Mucosa of gallbladder (tissue), 1 donor: ENCODE results near the gene CGRRF1. TPM values are rescaled to one million over a fixed set of nuclear protein-coding genes. Genes with fewer than 3 reads are reported as not detected.

ENCODE experiments used
- DNase-seq: peaks from one replicate; pipeline ENCODE4 v3.0.0-alpha.2; 2020; ENCODE audit warnings: low spot score
- total RNA-seq: library from RNA; stranded (reverse); gene quantifications from one replicate; pipeline ENCODE4 v1.2.1, GENCODE V29; 2021
- donor health status: DM: no; HTN: no; CAD: no.

Gene CGRRF1
- total RNA-seq, 1 donor from 2014 or later: 17.6 TPM

DNA sequence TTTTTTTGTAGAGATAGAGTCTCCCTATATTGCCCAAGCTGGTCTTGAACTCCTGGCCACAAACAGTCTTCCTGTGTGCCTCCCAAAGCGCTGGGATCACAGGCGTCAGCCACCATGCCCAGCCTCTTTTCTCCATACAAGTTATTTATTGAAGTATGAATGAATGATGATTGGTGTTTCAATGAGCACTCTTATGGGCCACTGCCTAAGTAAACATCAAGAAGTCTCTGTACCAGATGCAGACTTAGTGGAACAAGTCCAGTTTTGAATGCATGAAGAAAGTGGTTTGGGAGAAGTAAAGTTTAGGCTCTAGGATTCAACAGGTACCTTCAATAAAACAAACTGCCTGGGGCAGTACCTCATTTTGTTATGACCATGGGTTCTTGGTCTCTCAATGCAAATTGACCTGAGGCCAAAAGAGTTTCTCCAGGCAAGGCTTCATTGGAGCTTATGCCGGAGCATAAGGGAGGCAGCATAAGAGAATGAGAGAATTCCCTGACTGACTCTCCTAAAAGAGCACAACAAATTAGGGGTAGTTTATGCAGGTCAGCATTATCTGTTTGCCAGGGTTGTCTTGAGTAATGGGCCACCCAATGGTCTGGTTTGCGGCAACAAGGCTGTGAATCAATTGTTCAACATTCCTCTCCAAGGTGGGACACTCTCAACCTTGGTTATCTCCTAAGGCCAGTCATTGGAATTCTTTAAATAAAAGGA, 19.8 kb upstream of the CGRRF1 start:
- DNase-seq: no peak

DNA sequence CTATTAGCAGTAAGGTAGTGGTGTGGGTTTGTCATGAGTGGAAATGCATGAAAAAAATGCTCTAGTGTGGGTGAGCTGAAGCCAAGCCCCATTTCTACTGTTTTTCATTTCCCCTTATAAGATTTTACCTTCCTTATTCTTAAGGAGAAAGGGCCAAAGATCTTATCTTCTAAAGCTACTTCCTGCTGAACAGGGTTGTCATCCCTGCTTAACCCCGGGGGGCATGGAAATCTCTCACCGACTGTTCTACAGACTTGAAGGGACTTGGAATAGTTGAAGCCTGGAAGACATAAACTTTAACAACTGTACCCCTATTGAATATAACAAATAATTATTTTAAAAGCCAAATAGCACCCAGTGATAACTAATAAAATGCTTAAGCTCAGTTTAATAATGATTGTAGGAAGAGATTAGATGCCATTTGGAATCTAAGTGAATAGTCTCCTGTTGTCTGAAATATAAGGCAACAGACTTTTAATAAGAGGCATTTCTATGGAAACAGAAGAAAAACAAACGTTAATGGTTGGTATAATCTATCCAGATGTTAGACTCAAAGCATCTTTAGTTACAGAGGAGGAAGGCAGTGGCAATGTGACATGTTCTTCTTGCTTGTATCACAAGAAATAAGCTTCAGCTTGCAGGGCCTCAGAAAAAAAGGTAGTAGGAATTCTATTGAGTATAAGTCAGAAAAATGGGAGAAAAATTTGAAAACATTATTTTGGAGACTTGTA, 19.1 kb upstream of the CGRRF1 start:
- DNase-seq: no peak

DNA sequence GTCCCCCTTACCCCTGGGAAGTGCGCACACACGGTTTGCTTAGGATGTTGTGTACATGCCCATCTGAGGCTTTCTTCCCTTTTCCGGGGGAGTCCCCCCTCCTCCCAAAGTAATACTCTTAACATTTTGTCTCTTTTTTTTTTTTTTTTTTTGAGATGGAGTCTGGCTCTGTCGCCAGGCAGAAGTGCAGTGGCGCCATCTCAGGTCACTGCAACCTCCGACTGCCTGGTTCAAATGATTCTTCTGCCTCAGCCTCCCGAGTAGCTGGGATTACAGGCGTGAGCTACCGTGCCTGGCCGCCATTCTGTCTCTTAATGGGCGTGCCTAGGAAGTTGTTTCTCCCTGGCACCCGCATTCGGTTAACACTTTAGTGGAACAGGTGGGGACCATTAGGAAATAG, 16.4 kb upstream of the CGRRF1 start:
- no peak for DNase-seq

DNA sequence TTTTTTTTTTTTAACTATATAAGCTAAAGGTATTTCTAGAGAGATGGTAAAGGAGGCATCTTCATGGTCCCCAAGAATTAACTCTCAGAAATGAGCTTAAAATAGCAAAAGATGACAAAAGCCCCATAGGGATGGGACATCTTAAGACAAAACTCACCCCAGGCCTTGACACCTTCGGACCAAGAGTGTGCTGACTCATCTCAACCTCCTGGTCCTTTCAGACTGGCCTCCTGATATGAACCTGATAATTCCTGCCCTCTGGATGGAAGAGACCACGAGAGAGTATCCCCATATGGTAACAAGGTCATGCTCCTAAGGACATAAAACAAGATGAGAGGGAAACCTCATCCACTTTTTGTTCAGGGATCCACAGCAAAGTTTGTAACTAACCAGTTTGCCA, 12.5 kb upstream of the CGRRF1 start:
- DNase-seq: no peak

DNA sequence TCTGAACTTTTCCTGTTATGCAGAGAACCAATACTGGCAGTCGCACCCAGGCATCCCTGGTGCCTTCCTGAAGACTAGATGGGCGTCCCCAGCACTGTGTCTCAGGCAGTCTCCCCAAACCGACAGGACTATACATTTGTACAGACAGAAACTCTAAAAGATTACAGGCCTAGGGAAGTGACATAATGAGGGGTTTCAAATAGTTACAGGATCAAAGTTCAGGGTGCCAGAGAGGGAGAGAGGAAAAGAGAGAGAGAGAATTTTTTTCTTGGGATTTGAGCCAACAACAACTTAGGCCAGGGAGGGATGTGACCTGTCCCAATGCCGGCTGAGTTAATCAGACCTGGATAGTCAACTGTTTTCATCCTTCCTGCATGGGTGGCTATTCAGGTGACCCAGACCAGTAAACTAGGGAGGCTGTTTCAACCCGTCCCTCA, 11.6 kb upstream of the CGRRF1 start:
- no peak for DNase-seq

DNA sequence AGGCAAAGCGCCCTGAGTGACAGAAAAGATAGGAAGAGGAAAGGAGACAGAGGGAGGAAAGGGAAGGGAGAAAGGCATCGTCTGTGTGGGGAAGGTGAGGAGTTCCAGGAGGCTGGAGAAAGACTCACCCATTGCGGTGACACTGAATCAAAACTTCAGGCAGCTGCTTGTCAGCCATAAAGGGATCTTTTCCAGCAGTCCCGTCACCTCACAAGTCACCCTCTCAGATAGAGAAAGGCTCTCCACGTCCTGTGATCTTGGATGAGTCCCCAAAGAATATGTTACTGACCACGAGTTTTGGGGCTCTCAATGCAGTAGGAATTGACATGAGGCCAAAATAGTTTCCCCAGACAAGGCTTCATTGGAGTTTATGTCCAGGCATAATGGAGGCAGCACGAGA, 11.1 kb upstream of the CGRRF1 start:
- no peak for DNase-seq

DNA sequence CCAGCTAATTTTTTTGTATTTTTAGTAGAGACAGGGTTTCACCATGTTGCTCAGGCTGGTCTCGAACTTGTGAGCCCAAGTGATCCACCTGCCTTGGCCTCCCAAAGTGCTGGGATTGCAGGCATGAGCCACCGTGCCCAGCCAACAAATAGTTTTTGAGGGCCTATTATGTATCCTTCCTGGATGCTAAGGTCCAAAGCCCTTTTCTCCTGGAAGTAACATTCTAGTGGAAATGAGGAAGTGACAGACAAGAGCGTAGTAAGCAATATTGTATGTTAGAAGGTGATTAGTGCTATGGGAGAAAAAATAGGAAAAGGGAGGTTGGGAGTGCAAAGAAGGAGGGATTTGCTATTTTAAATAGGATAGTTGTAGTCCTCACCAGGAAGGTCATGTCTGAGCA, 9.0 kb upstream of the CGRRF1 start:
- DNase-seq: no peak

DNA sequence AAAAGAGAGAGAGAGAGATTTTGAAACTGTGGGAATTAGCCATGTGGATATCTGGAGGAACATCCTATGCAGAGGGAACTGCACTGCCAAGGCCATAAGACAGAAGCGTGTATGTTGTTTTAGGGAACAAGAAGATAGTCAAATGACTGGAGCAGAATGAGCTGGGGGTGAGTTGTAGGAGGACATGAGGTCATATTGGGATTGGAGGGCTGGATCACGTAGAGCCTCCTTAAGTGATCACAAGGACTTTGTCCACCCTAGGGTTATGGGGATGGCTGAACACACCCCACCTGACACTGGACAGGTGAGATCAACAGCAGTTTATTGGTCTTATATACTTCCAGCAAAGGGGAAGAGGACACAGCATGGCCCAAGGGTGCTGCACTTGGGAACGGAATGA, 8.2 kb upstream of the CGRRF1 start:
- no peak for DNase-seq

DNA sequence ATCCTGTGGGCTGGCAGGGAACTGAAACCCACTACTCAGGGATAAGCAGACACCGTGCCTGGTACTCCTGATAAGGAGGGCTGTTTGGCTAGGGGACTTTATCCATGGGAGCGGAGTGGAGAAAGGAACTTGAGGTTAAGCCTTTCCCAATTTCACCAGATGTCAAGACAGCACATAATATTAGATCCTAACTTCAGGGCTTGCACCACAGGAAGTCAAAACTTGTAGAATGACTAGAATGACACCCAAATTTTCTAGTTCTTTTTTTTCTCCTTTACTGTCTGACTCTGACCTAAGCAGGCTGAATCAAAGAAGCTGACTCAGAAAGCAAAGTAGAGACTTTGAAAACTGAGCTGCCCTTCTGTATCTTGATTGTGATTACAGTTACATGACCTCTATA, 7.1 kb upstream of the CGRRF1 start:
- no peak for DNase-seq

DNA sequence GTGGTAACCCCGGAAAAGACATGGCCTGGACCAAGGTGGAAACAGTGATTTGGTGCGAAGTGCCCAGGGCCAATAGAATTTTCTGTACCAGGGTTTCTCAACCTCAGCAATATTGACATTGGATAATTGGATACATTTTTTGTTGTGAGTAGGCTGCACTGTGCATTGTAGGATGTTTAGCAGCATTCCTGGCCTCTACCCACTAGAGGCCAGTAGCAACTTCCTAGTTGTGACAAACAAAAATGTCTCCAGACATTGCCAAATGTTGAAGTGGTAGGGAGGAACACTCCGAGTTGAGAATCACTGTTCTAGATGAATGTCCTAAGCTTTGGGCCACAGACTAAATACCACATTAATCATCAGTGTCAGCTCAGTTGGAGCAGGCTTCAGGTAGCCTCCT, 6.2 kb upstream of the CGRRF1 start:
- DNase-seq: no peak

DNA sequence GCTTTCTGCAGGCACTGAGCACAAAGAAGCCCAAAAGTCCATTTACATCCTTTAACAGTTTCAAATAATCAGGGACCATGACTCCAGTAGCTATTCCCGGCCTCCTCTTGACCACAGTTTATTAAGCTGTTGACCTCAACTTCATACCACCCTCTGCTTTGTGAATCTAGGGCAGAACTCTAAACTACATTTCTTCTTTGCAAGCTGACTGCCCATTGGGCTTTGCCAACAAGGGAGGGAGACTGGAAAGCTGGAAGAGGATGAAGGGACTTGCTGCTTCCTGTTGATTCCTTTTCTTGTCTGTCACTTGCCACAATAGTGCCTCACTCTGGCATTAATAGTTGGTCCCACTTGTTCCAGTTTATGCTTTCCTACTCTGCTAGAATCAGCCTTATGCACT, 2.7 kb downstream of the CGRRF1 start:
- no peak for DNase-seq

DNA sequence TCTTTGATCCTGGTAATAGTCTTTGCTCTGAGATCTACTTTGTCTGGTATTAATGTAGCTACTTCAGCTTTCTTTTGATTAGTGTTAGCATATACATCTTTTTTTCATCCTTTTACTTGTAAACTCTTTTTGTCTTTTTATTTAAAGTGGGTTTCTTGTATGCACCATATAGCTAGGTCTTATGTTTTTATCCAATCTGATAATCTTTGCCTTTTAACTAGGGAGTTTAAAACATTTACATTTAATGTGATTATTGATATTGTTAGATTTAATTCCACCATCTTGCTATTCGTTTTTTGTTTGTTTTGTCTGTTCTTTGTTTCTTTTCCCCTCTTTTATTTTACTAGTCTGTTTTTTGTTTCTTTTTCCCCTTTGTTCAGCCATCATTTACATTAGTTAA, 6.0 kb downstream of the CGRRF1 start:
- no peak for DNase-seq

DNA sequence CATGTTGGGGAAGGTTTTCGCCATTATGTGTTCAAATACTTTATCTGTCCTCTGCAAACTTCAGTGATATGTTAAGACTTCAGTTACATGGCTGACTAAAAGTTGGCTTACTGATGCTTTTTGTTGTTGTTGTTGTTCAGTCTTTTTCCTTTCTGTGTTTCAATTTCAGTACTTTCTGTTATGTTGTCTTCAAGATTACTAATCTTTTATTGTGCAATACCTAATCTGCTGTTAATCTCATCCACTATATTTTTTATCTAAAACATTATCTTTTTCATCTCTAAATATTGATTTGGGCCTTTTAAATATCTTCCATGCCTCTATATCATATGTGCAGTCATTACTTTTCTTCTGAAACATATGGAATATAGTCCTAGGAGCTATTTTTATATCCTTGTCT, 7.0 kb downstream of the CGRRF1 start:
- no peak for DNase-seq

DNA sequence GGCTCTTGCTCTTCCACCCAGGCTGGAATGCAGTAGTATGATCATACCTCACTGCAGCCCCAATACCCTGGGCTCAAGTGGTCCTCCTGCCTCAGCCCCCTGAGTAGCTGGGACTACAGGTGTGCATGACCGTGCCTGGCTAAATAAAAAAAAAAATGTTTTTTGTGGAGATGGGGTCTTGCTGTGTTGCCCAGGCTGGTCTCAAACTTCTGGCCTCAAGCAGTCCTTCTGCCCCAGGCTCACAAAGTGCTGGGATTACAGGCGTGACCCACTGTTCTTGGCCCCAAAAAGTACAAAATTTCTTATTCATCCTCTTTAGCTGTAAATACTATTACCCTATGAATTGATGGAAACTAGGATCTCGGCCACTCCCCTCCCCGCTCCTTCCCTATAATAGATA, 14.7 kb downstream of the CGRRF1 start:
- no peak for DNase-seq

DNA sequence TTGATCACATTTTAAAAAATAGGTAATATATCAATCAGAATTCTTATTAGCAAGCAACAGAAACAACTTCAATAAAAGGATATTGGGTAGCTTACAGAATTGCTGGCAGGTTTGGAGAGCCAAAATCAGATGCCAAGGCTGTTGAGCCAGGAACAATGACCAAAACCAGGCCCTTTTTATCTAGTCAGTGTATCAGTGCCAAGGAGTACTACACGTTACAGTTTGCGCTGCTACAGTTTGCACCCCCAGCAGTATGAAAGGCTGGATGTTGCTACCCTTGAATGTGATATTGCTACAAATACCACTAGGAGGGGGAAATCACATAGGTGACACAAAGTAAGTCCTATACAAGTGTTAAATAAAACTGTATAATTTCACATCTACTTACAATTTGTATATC, 19.3 kb downstream of the CGRRF1 start:
- no peak for DNase-seq

DNA sequence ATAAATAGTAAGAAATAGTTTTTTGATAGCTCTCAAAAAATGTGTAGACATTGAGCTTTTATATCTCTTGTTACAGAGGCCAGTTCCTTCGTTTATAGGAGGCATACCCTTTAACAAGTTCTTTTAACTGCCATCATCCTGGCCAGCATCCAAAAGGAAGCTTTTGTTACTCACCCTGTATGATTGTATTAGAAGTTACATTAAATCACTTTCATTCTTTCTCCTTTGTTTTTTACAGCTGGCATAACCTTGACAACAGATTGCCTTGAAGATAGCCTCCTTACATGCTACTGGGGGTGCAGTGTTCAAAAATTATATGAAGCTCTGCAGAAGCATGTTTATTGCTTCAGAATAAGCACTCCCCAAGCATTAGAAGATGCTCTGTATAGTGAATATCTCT, 20.1 kb downstream of the CGRRF1 start:
- DNase-seq: no peak

DNA sequence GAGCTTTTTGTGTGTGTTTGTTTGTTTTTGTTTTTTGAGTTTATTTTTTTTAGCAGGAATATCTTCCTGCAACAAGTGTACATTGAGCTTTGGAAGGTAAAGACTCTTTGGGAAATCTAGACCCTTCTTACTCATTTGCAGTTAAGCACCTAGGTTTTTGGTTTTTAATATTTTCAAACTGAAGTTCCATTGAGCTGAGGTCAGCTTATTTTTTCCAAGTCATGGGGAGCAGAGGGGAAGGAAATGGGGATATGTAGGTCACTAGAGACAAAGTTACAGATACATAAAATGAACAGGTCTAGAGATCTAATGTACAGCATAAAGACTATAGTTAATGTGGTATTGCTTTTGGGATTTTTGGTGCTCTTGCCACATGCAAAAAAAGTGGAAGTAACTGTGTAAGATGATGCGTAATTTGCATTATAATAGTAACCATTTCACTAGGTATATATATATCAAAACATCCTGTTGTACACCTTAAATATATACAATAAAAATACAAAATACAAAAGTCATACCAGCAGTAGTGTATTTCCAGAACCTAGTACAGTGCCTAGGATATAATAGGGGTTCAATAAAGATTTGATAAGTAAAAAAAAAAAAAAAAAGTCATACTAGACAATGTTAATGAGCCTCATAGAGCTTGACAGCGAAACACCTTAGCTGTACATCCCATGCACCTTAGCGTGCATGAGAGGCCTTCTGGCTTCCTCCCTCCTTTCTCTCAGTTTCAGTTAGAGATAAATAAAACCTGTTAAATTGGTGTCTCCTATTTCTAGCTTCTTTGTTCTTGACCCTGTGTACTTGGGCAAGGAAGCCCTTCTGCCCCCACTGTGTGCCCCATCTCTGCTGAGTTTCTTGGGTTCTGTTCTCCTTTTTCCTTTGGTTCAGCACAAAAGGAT, 22.7 kb downstream of the CGRRF1 start:
- DNase-seq: no peak

DNA sequence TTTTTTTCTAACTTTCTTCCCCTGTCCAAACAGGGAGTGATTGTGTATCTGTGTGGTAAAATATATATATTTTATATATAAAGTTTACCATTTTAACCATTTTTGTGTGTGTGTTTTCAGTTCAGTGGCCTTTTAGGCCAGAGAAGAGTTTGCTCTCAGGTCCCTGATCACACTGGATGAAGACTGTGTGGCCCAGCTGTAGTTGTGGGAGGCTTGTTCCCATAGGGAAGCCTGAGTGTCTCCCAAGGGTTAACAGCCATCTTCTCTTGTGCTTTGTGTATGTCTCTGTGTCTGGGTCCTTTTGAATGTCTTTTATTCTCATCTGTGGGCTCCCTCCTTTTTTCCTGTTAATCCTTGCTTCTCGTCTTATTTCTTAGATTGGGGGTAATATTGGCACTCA, 23.4 kb downstream of the CGRRF1 start:
- DNase-seq: no peak

DNA sequence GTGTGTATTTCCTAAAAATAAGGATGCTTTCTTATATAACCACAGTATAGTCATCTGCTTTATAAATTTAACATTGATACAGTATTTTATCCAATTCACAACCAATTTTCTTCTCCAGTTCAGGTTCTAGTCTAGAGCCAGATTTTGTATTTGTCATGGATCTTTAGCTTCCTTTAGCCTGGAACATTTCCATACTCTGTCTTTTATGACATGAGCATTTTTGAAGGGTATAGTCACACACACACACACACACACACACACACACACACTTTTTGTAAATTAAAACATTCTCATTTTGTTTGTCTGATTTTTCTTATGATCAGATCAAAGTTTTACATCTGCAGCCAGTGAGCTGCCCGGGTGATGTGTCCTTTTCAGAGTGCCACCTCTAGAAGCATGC, 25.4 kb downstream of the CGRRF1 start:
- DNase-seq: no peak

DNA sequence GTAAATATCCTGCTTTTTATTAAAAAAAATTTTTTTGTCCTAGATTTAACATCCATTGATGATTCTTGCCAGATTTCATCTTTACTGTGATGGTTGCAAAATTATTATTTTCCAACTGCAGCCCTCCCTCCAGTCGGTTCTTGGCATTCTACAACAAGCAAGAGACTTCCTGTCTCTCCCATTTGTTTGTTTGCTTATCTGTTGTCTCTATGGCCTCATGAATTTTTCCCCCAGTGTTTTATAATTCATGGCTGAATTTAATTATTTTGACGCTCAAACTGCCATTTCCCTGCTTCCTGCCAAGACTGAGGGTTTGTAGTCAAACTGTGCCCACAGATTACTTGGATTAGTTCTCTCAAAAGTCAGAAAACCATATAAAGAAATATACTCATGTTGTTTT, 25.9 kb downstream of the CGRRF1 start:
- DNase-seq: no peak

DNA sequence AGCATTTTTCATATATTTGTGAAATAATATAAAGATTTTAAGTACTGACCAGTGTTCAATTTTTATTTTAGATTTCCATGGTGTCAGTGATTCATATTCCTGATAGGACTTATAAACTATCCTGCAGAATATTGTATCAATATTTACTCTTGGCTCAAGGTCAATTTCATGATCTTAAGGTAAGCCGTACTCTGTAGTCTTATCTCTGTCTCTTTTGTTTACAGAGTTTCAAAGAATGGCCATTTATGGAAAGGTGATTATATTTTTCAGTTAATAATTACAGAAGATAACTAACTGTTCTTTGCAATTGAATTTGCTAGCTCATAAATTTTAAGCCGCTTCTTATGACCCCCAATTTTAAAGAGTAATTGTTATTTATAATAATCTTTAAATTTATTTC, 27.9 kb downstream of the CGRRF1 start:
- DNase-seq: no peak

DNA sequence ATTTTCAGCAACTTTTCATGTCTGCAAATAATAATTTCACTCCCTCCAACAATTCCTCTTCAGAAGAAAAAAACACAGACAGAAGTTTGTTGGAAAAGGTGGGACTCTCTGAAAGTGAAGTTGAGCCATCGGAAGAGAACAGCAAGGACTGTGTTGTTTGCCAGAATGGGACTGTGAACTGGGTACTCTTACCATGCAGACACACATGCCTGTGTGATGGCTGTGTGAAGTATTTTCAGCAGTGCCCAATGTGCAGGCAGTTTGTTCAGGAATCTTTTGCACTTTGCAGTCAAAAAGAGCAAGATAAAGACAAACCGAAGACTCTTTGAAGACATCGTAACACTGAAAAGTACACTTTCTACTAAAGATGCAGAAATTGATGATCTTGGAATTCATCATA, 28.3 kb downstream of the CGRRF1 start:
- no peak for DNase-seq

DNA sequence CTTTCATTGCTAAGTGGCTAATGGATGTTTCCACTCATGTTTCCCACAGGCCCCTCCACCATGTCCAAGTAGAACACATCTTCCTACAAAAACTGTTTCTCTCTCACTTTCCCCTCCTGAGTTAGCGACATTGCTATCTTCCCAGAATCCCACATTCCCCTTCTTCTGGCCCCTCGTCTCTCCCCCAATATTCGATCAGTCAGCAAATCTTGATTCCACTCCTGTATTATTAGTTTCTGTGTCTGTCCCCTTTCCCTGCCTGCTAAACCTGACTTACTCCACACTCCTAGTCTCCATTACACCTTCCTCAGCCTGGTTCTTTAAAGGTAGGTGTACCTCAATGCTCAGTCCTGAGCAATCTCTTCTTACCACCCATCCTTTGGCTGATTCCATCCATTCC, 37.9 kb downstream of the CGRRF1 start:
- no peak for DNase-seq
